ENCODE results near the gene RFC4.

GRCh38 chr3:186743666-186744065 is 62.6 kb downstream of the RFC4 start:
- TF ChIP-seq, protein P1, sequence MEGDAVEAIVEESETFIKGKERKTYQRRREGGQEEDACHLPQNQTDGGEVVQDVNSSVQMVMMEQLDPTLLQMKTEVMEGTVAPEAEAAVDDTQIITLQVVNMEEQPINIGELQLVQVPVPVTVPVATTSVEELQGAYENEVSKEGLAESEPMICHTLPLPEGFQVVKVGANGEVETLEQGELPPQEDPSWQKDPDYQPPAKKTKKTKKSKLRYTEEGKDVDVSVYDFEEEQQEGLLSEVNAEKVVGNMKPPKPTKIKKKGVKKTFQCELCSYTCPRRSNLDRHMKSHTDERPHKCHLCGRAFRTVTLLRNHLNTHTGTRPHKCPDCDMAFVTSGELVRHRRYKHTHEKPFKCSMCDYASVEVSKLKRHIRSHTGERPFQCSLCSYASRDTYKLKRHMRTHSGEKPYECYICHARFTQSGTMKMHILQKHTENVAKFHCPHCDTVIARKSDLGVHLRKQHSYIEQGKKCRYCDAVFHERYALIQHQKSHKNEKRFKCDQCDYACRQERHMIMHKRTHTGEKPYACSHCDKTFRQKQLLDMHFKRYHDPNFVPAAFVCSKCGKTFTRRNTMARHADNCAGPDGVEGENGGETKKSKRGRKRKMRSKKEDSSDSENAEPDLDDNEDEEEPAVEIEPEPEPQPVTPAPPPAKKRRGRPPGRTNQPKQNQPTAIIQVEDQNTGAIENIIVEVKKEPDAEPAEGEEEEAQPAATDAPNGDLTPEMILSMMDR (IDR thresholded peaks at IDR 0.05) = no peak
- TF ChIP-seq, protein P2, sequence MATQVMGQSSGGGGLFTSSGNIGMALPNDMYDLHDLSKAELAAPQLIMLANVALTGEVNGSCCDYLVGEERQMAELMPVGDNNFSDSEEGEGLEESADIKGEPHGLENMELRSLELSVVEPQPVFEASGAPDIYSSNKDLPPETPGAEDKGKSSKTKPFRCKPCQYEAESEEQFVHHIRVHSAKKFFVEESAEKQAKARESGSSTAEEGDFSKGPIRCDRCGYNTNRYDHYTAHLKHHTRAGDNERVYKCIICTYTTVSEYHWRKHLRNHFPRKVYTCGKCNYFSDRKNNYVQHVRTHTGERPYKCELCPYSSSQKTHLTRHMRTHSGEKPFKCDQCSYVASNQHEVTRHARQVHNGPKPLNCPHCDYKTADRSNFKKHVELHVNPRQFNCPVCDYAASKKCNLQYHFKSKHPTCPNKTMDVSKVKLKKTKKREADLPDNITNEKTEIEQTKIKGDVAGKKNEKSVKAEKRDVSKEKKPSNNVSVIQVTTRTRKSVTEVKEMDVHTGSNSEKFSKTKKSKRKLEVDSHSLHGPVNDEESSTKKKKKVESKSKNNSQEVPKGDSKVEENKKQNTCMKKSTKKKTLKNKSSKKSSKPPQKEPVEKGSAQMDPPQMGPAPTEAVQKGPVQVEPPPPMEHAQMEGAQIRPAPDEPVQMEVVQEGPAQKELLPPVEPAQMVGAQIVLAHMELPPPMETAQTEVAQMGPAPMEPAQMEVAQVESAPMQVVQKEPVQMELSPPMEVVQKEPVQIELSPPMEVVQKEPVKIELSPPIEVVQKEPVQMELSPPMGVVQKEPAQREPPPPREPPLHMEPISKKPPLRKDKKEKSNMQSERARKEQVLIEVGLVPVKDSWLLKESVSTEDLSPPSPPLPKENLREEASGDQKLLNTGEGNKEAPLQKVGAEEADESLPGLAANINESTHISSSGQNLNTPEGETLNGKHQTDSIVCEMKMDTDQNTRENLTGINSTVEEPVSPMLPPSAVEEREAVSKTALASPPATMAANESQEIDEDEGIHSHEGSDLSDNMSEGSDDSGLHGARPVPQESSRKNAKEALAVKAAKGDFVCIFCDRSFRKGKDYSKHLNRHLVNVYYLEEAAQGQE (IDR thresholded peaks at IDR 0.05; ENCODE audit: insufficient read depth in 1 of 2, low read depth in 2 of 2, low read length in 1 of 2) = no peak

All from Panc1 (cell line).